NK-92 (cell line): ENCODE results near the gene FOXF1.

ENCODE experiments used
- DNase-seq: peaks from one replicate; lab custom pipeline; 2025; ENCODE audit not compliant: unreplicated experiment; lab: John Stamatoyannopoulos, UW

The FOXF1 gene

GRCh38 chr16:86503830-86504229 is 6.5 kb upstream of the FOXF1 start:
- no peak for DNase-seq

- no peak for DNase-seq
Measured at GRCh38 chr16:86504315-86505184, 5.8 kb upstream of the FOXF1 start.

DNA sequence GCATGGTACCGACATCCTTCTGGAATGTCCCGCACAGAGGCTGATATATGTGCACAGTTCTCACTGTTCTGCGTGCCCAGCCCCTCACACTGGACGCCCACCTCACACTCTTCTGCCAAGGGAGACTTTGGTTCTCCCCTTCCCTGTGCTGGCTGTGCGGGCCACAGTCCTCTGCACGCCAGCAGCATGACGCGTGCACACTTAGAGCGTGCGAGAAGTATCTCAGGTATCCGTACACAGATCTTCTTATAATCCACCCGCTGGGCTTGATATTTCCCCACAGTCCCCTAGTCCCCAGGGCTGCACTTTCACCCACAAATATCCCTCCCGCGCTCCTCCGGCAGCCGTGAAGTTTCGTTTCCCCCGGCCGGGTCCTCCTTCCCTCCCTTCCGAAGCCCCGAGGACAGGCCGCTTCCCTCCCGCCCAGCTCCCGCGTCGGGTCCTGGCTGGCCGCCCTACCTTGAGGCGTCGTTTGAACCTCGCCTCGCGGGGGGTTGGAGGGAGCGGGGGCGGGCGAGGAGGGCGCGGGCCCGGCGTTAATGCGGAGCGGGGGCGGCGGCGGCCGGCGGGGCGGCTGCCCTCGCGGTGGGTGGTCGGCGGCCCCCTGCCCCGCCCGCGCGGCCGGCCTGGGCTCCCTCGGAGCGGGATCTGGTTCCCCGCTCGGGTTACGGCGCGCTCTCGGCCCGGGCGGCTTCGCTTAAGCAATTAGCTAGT is 5.0 kb upstream of the FOXF1 start:
- DNase-seq = no peak

GRCh38 chr16:86505899-86506864 is 4.1 kb upstream of the FOXF1 start:
- no peak for DNase-seq

DNA sequence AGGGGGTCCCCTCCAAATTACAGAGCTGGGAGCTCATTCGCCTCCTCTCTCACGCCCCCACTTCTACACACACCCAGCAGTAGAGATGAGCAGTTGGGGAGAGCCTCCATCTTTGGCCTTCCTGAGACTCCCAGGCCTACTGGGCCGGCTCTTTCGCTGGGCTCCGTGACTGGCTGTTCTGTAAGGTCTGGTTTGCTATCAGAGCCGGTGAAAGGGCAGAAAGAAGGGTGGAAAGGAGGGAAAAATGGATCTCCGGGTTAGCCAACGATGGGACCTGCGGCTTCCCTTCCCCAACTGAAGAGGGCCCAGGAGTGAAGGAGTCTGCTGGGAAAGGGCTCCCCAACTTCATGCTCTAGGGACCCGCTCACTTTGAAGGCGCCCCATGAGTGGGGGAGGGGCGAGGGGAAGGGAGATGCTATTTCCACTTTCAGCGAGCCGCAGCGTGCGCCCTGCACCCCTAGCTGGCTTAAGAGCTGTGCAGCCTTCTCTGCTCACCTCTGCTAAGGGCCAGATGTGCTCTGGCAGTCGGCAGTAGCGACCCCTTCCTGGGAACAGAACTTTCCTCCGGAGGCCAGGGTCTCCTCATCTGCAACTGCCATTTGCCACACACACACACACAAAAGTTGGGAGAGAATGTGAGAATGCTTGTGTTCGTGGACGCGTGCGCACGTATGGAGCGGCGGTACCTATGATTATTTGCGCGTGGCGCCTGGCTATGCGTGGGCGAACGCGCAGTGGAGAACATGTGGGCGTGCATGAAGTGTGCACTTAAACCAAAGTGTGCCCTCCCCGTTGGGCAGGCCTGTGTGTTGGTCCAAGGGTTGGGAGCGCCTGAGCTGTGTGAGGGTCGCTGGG is 2.9 kb upstream of the FOXF1 start:
- DNase-seq = no peak

DNA sequence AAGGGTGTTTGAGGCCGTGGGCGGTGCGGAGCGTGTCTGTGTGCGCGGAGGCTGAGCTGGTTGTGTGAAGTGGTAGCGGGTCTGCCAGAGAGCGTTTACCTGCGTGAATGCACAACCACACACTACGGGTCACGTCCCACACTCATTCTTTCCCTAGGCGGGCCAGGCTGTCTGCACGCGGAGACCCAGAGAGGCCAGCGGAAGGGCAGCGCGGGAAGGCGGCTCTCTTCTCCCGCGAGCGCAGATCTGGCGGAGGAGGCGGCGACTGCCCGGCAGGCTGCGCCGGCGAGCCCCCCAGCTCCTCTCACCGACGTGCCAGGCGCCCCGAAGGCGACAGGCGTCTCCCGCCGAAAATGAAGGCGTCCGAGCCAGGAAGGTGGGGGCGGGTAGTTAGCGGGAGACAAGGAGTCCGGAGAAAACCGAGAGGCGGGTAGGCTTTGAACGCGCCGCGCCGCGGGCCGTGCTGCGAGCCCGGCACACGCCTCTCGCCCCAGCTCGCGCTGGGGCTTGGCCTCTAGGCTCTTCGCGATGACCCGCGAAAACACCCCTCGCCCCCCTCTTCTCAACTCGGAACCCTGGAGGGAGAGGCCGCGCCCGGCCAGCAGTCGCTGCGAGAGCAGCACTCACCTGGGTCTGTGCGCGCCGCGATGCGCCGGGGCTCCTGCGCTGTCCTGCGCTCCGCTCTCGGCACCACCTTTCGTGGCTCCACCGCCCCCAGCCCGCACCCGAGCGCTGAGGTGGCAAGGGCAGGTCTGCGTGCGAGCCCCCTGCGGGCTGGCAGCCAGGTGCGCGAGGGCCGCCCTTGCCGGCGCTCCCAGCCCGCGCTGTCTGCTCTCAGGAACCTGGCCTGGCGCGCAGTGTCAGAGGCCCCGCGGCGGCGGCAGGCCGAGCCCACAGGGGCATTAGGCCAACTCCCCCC is 2.0 kb upstream of the FOXF1 start:
- DNase-seq = no peak

GRCh38 chr16:86508947-86509758 is 1.2 kb upstream of the FOXF1 start:
- DNase-seq = no peak

GRCh38 chr16:86509759-86510464 is 415 bp upstream of the FOXF1 start:
- DNase-seq = no peak

- no peak for DNase-seq
Measured at GRCh38 chr16:86511317-86512161, 1.2 kb downstream of the FOXF1 start.

GRCh38 chr16:86512301-86512859 is 2.1 kb downstream of the FOXF1 start:
- DNase-seq = no peak

DNA sequence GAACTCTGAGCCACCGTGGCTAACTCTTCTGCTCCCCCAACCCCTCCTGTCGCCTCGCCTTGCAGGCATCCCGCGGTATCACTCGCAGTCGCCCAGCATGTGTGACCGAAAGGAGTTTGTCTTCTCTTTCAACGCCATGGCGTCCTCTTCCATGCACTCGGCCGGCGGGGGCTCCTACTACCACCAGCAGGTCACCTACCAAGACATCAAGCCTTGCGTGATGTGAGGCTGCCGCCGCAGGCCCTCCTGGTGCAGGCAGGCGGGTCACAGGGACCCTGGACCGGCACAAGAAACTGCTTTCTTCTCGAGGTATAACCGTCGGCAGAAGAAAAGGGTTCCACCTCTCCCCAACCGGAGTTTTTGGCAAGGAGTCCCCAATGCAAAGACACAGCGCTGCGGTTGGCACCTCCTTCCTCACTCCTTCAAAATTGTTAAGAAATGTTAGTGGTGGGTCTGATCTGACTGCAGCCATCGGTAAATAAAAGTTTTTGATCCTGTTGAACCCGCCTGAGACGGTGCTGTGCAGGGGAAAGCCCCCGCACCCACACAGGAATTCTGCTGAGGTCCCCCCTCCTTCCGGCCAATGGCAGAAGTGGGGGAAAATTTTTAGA is 2.6 kb downstream of the FOXF1 start:
- no peak for DNase-seq

- no peak for DNase-seq
Measured at GRCh38 chr16:86513471-86514277, 3.3 kb downstream of the FOXF1 start.

- DNase-seq = no peak
Measured at GRCh38 chr16:86514481-86515376, 4.4 kb downstream of the FOXF1 start.

DNA sequence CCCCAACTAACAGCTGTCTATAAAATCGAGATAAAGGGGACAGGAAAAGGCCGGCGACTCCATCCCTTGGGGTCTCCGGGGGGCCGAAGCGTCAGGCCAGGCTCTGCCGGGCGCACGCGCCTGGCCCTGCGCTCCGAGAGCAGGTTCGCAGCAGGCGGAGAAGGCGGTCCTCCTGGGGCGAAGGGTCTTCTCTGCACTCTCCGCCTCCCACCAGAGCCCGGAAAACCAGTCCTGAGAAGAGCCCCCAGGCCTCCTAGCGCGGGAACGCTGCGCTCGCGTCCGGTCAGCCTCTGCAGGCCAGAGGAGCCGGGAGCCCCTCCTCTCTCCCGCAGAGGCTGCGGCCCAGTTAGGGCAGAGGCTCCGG is 5.1 kb downstream of the FOXF1 start:
- DNase-seq = no peak
